ENCODE results near the gene ITGAL.
"Not testable (repeated sequence)": the region's sequence is repeated elsewhere in the genome, so short reads cannot be mapped to it uniquely, and the experiment has no call there.

The ITGAL gene

GRCh38 chr16:30474074-30474452 lies 1.5 kb downstream of the ITGAL start:
- Mint-ChIP-seq H3K27me3 (ENCODE audit: low read depth) (peaks cover 8% of the 10 kb centered on the region), H3K27ac (no peak overlapping the region), H3K4me3 (no peak overlapping the region), H3K9me3 (no peaks in the 10 kb centered on the region), H3K36me3 (ENCODE audit: low read depth) (no peaks in the 10 kb centered on the region), H3K4me1 (no peaks in the 10 kb centered on the region)
- TF ChIP-seq, protein P1, sequence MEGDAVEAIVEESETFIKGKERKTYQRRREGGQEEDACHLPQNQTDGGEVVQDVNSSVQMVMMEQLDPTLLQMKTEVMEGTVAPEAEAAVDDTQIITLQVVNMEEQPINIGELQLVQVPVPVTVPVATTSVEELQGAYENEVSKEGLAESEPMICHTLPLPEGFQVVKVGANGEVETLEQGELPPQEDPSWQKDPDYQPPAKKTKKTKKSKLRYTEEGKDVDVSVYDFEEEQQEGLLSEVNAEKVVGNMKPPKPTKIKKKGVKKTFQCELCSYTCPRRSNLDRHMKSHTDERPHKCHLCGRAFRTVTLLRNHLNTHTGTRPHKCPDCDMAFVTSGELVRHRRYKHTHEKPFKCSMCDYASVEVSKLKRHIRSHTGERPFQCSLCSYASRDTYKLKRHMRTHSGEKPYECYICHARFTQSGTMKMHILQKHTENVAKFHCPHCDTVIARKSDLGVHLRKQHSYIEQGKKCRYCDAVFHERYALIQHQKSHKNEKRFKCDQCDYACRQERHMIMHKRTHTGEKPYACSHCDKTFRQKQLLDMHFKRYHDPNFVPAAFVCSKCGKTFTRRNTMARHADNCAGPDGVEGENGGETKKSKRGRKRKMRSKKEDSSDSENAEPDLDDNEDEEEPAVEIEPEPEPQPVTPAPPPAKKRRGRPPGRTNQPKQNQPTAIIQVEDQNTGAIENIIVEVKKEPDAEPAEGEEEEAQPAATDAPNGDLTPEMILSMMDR (IDR thresholded peaks at IDR 0.05; ENCODE audit: unreplicated experiment in 3 of 3): no peak

DNA sequence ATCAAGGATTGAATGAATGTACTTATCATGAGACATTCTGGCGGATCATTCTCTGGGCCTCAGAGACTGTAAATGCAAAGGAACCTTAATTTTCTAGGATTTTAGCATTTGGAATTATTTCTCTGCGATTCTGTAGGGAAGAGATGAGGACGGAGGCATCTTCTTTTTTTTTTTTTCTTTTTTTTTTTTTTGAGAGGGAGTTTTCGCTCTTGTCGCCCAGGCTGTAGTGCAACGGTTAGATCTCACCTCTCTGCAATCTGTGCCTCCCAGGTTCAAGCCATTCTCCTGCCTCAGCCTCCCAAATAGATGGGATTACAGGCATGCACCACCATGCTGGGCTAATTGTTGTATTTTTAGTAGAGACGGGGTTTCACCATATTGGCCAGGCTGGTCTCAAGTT lies 2.1 kb downstream of the ITGAL start:
- Mint-ChIP-seq H3K4me1 (no peaks in the 10 kb centered on the region), H3K4me3 (no peak overlapping the region), H3K27me3 (ENCODE audit: low read depth) (peaks cover 8% of the 10 kb centered on the region)

GRCh38 chr16:30476991-30477390 lies 4.4 kb downstream of the ITGAL start:
- no peaks in the 10 kb centered on the region for H3K36me3 Mint-ChIP-seq (ENCODE audit: low read depth)
- H3K9me3 Mint-ChIP-seq: no peaks in the 10 kb centered on the region
- TF ChIP-seq, protein P1 (IDR thresholded peaks at IDR 0.05; ENCODE audit: unreplicated experiment in 3 of 3): no peak
- no peaks in the 10 kb centered on the region for H3K4me1 Mint-ChIP-seq
- H3K27me3 Mint-ChIP-seq (ENCODE audit: low read depth): peaks cover 15% of the 10 kb centered on the region
- no peak overlapping the region for H3K27ac Mint-ChIP-seq
- H3K4me3 Mint-ChIP-seq: no peak overlapping the region

More for the DNA sequence above, 2.1 kb downstream of the ITGAL start:
- Mint-ChIP-seq H3K27ac (no peak overlapping the region), H3K9me3 (no peaks in the 10 kb centered on the region), H3K36me3 (ENCODE audit: low read depth) (no peaks in the 10 kb centered on the region)
- TF ChIP-seq, protein P1 (IDR thresholded peaks at IDR 0.05; ENCODE audit: unreplicated experiment in 3 of 3): no peak

DNA sequence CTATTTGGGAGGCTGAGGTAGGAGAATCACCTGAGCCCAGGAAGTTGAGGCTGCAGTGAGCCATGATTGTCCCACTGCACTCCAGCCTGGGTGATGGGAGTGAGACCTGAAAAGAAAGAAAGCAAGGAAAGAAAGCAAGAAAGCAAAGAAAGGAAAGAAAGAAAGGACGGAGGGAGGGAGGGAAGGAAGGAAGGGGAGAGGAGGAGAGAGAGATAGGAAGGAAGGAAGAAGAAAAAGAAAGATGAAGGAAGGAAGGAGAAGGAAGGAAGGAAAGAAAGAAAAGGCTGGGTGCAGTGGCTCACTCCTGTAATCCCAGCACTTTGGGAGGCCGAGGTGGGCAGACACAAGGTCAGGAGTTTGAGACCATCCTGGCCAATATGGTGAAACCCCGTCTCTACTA lies 5.2 kb downstream of the ITGAL start:
- H3K27me3 Mint-ChIP-seq (ENCODE audit: low read depth): peaks cover 12% of the 10 kb centered on the region
- H3K4me3 Mint-ChIP-seq; H3K9me3 Mint-ChIP-seq; H3K4me1 Mint-ChIP-seq; H3K27ac Mint-ChIP-seq; H3K36me3 Mint-ChIP-seq (ENCODE audit: low read depth): not testable (repeated sequence)

GRCh38 chr16:30478766-30479478 lies 6.4 kb downstream of the ITGAL start:
- Mint-ChIP-seq H3K27ac (no peak overlapping the region), H3K4me3 (no peak overlapping the region), H3K4me1 (no peaks in the 10 kb centered on the region), H3K36me3 (ENCODE audit: low read depth) (no peaks in the 10 kb centered on the region), H3K27me3 (ENCODE audit: low read depth) (peaks cover 12% of the 10 kb centered on the region), H3K9me3 (no peaks in the 10 kb centered on the region)
- TF ChIP-seq, protein P1 (IDR thresholded peaks at IDR 0.05; ENCODE audit: unreplicated experiment in 3 of 3): no peak

- no peaks in the 10 kb centered on the region for H3K36me3 Mint-ChIP-seq (ENCODE audit: low read depth)
- TF ChIP-seq, protein P1 (IDR thresholded peaks at IDR 0.05; ENCODE audit: unreplicated experiment in 3 of 3): no peak
- no peaks in the 10 kb centered on the region for H3K4me1 Mint-ChIP-seq
- H3K4me3 Mint-ChIP-seq: no peak overlapping the region
- H3K27me3 Mint-ChIP-seq (ENCODE audit: low read depth): peaks cover 12% of the 10 kb centered on the region
- no peak overlapping the region for H3K27ac Mint-ChIP-seq
- no peaks in the 10 kb centered on the region for H3K9me3 Mint-ChIP-seq
Measured at GRCh38 chr16:30481381-30481780, 8.8 kb downstream of the ITGAL start.

Measured in nephron (organoid).